Effector memory CD4-positive, alpha-beta T cell (primary cell): ENCODE measurements around the gene CPB2.

ENCODE experiments used
- DNase-seq, 3 donors: peaks; one replicate each; pipeline ENCODE4 v3.0.0-alpha.2; 2020
- H3K27ac ChIP-seq: 2 replicates; pipeline ENCODE4 v1.7.0; 2013; ENCODE audit warnings: mild to moderate bottlenecking, low read length, moderate library complexity; ENCODE audit not compliant: insufficient read depth, poor library complexity, severe bottlenecking
- H3K27me3 ChIP-seq: replicated peaks from 2 replicates; pipeline ENCODE4 v1.7.0; 2013; ENCODE audit warnings: mild to moderate bottlenecking, low read length; ENCODE audit not compliant: insufficient read depth, control insufficient read depth, poor library complexity, severe bottlenecking
- H3K36me3 ChIP-seq: 2 replicates; pipeline ENCODE4 v1.7.0; 2013; ENCODE audit warnings: mild to moderate bottlenecking, low read length, moderate library complexity; ENCODE audit not compliant: control insufficient read depth, insufficient read depth
- H3K4me1 ChIP-seq: 2 replicates; pipeline ENCODE4 v1.7.0; 2013; ENCODE audit warnings: low read length, mild to moderate bottlenecking; ENCODE audit not compliant: control insufficient read depth, insufficient read depth, poor library complexity, severe bottlenecking
- H3K4me3 ChIP-seq: 2 replicates; pipeline ENCODE4 v1.7.0; 2013; ENCODE audit warnings: low read length, low read depth, mild to moderate bottlenecking; ENCODE audit not compliant: insufficient read depth, poor library complexity, severe bottlenecking
- H3K9me3 ChIP-seq: 2 replicates; pipeline ENCODE4 v1.7.0; 2013; ENCODE audit warnings: mild to moderate bottlenecking, low read length, moderate library complexity; ENCODE audit not compliant: control insufficient read depth

The CPB2 gene

DNA sequence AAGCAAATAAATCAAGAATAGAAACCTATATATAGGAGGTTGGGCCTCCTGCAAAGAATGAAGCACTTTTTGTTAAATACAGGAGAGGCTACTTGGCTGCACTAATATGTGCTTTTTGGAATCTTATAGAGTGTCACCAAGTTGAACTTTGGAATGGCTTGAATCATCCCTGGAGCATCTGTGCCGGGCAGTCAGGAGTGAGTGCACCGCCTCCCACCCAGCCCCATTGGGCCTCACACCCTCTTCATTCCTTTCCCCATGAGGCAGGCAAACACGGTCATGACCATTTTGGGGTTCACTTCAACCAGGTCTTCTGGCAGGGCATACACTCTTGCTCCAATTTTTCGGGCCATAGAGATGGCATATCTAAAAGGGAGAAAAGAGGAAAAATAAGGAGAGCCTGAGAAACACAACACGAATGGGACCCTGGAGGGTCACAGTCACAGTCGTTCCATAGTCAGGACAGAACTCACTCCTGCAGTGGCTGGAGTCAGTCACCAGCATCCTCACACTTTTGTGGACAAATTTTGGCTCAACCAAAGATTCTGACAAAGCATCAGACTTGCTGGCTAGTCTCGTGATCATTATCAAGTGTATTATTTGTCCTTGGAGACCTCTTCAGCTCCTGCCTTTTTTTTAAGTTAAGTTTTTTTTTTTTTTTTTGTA lies 22.7 kb upstream of the CPB2 start:
- no peaks in the 10 kb centered on the region for H3K27me3 ChIP-seq
- DNase-seq: no peak
- H3K27ac ChIP-seq: no peak overlapping the region
- H3K9me3 ChIP-seq: no peaks in the 10 kb centered on the region
- no peak overlapping the region for H3K4me3 ChIP-seq
- peaks cover 63% of the 10 kb centered on the region for H3K36me3 ChIP-seq
- peaks cover 18% of the 10 kb centered on the region for H3K4me1 ChIP-seq

DNA sequence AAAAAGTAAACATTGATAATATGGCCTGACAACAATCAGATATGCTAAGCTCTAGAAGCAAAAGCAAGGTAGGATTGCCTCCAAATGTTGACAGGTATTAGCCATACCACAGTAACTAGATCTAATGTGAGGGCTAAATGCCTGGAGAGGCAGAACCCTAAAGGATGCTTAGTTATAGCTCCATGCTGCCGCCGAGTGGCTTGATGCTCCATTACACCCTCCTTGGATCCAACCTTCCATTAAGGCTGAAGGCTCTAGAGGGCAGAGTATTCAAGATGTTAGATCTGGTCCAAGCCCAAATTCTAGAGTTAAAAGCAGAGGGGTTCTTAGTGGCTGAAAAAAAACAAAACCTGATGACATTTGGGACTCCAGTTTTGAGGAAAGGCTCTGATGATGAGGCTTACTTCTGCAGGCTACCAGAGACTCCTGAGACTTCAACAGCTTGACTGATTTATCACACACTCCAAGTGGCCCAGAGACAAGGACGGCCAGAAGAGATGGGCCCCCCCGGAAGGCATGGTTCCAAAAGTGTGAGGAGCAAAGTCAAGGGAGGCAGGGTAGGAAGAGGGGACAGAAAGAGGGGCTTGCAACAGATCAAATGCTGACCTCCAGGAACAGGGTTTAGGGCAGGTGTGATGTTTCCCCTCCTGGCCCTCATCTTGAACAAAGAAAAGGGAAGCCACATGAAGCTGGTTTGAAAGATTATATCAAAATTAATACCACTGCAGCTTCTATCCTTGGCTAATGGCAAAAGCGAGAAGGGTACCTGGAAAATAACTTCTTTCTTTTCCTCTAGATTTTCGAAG lies 21.9 kb upstream of the CPB2 start:
- peaks cover 18% of the 10 kb centered on the region for H3K4me1 ChIP-seq
- H3K27ac ChIP-seq: peak overlapping the region; percentile 51
- no peak overlapping the region for H3K4me3 ChIP-seq
- H3K36me3 ChIP-seq: peaks cover 55% of the 10 kb centered on the region
- H3K27me3 ChIP-seq: no peaks in the 10 kb centered on the region
- peak; percentile 11 to 47 (median 40) for DNase-seq
- H3K9me3 ChIP-seq: no peaks in the 10 kb centered on the region

DNA sequence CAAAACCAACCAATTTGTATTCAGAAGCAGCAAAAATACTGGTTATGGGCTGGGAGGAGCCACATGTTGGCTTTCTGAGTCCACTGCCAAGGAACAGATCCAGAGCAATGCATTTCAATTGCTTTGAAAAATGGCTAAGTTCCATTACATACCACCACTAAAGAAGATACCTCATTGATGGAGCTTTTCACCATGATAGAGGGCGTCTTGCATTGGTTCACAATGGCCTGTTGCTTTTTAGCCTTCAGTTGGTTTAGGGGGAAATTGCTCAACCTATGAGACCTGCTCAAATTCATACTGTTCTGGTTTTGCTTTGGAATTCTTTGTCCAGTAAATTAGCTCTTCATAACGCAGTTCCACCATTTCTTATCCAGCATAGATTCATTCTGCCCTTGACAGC lies 21.2 kb upstream of the CPB2 start:
- Histone ChIP-seq H3K4me1 (peaks cover 18% of the 10 kb centered on the region), H3K9me3 (no peaks in the 10 kb centered on the region), H3K36me3 (peaks cover 48% of the 10 kb centered on the region), H3K27ac (peak overlapping the region; percentile 51), H3K4me3 (no peak overlapping the region), H3K27me3 (no peaks in the 10 kb centered on the region)
- no peak for DNase-seq

DNA sequence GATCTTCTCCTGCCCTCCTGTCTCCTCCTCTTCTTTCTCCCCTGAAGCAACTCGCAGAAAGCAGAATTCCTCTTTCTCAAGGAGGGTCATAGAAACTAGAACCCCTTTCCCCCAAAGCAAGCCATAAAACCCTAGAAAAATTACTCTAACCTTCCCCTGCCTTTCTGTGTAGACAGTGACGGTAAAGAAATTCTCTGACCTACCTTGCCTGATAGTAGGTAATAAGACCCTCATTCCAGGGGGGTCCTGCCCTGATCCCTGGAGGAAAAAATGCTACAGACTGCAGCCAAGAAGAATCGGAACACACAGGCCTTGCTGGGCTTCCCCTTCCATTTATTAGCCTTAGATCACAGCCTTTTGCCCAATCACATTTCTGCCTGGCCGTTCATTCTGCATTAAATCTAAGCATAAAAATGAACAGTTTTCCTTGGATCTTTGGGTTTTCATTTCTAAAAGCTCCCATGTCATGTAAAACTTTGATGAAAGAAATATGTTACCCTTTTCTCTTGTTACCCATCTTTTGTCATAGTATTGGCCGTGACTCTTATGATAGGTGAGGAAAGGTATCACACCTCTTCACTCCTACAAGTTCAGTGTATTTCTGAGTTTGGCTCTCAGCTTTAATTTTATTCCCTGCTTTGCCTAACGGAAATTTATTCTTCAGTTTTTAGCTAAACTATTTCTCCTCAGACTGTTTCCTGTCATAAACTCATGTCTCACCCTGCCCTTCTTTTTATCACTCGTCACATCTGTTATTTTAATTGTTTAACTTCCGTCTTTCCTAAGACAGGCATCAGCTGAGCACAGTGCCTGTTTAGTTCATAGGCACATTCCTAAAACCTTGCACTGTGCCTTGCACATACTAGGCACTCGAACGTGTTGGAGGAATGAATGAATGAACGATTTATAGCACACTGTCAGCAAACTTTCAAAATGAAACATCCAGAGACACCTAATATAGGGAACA lies 20.4 kb upstream of the CPB2 start:
- Histone ChIP-seq H3K9me3 (no peaks in the 10 kb centered on the region), H3K36me3 (peaks cover 40% of the 10 kb centered on the region), H3K27ac (peak overlapping the region; percentile 51), H3K27me3 (no peaks in the 10 kb centered on the region), H3K4me3 (no peak overlapping the region), H3K4me1 (peaks cover 18% of the 10 kb centered on the region)
- DNase-seq: no peak

DNA sequence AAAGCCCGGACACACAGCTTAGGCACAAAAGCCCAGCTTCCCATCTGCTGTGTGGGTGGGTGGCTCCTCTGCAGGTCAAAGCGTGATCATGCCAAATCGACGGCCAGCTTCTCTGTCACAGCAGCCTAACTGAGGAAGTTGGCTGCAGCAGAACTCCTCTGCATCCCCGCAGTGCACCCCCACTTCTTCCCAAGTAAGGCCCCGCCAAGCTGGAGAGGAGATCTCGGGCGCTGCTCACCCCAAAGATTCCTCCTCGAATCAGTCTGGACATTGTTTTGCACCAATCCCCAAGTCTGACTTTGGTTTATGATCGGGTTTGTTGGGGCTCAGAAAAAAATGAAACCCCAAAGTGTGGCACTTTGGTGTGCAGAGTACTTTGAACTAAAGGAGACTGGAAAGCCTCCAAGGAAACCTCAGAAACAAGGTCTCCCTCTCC lies 19.7 kb upstream of the CPB2 start:
- Histone ChIP-seq H3K4me1 (peaks cover 18% of the 10 kb centered on the region), H3K4me3 (peak overlapping the region; percentile 10), H3K27me3 (no peaks in the 10 kb centered on the region), H3K36me3 (peaks cover 33% of the 10 kb centered on the region), H3K9me3 (no peaks in the 10 kb centered on the region), H3K27ac (peak overlapping the region; percentile 51)
- no peak for DNase-seq

DNA sequence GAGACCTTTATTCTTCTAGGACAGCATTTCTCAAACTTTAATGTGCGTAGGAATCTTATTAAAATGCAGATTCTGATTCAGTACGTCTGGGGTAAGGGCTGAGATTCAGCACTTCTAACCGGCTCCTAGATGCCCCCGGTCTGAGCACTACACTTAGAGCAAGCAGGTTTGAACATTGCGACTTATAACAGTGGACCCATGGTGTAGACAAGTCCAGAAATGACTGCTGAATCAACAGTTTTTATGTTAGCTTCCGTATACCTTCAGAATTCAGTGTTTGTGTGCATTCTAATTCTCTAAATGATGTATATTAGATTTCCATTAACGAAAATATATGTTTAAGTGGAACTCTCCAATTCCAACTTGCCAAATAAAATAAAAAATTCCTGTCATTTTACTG lies 17.5 kb upstream of the CPB2 start:
- Histone ChIP-seq H3K27ac (no peak overlapping the region), H3K4me1 (peaks cover 18% of the 10 kb centered on the region)

DNA sequence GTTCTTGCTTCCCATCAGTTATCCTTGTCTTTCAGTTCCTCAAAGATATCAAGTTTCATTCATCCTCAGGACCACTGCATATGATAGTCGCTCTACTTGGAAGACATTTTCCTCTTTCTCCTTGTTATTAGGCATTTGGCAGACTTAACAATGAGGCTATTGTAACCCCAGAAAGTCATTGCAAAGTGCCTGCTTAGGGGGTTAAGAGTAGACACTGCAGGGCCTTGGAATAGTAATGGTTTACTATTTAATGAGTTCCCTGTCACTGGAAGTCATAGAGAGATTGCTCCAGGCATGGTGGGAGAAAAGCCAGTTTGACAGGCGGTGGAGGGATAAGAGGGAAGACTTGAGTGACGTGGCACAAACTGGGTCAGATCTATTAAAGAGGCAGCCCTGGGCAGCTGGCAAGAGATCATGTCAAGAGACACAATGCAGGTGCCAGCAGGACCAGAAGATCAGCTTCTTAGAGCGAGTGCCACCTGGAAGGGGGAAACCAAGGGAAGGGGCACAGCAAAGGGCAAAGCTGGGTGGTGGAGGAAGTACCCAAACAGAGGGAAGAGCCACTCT lies 16.8 kb upstream of the CPB2 start:
- peaks cover 8% of the 10 kb centered on the region for H3K36me3 ChIP-seq
- peaks cover 18% of the 10 kb centered on the region for H3K4me1 ChIP-seq
- no peak overlapping the region for H3K27ac ChIP-seq
- no peaks in the 10 kb centered on the region for H3K9me3 ChIP-seq
- H3K4me3 ChIP-seq: no peak overlapping the region
- no peaks in the 10 kb centered on the region for H3K27me3 ChIP-seq
- no peak for DNase-seq

More for the DNA sequence above, 17.5 kb upstream of the CPB2 start:
- no peak for DNase-seq
- no peaks in the 10 kb centered on the region for H3K27me3 ChIP-seq
- H3K9me3 ChIP-seq: no peaks in the 10 kb centered on the region
- H3K36me3 ChIP-seq: peaks cover 15% of the 10 kb centered on the region
- H3K4me3 ChIP-seq: no peak overlapping the region

DNA sequence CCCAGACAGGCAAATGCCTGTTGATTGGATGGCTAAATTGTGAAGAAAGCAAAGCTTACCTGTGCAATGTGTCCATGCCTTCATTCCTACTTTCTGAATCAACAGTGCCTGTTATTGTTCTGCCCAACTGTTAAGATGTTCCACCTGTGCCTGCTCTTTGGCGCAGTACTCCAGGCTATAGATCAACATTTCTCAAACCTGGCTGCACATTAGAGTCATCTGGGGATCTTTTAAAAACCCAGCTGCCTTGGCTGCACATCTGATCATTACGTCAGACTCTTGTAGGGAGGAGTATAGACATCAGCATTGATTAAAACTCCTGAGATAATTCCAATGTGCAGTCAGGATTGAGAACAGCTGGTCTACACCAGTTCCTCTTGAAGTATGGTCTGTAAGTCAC lies 16.2 kb upstream of the CPB2 start:
- H3K9me3 ChIP-seq: no peaks in the 10 kb centered on the region
- peaks cover 14% of the 10 kb centered on the region for H3K4me1 ChIP-seq
- DNase-seq: no peak
- peaks cover 3% of the 10 kb centered on the region for H3K36me3 ChIP-seq
- H3K4me3 ChIP-seq: no peak overlapping the region
- no peaks in the 10 kb centered on the region for H3K27me3 ChIP-seq
- no peak overlapping the region for H3K27ac ChIP-seq

DNA sequence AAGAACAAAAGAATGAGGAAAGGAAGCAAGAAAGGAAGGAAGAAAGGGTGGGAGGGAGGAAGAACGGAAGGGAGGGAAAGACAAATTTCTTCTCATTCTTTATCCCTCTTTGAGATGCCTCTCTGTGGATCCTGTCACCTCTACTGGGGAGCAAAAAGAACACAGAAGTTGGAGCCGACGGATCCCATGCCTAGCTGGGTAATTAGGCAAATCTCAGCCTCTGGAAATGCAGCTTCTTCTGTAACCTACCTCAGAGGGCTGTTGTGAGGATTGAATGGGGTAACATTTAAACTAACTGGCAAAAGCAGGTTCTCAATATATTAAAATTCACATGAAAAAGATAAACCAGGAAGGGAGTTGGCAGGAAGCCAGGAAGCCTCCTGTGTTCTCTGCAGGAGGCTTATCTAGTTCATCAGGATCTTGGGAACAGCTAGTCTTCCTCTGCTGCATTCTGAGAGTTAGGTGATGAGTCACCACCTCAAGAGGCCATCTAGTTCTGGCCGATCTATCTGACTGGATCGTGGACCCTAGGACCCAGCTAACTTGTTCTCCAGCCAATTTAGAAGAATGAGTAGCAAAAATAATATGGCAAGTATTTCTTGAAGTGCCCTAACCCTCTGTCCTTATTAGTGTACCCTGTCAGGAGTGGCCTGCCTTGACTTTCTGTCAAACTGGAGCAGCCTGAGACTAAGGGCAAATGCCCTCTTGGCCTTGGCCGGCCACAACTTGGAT lies 15.2 kb upstream of the CPB2 start:
- Histone ChIP-seq H3K27ac (no peak overlapping the region), H3K36me3 (no peaks in the 10 kb centered on the region), H3K9me3 (no peaks in the 10 kb centered on the region), H3K27me3 (no peaks in the 10 kb centered on the region), H3K4me3 (no peak overlapping the region), H3K4me1 (peaks cover 8% of the 10 kb centered on the region)
- DNase-seq: no peak
